SHP77 treated with DMSO at 0.1 percent for 48 hours (cell line): ENCODE data around the gene HM13.
A peak's percentile ranks its signal among the peaks of the same experiment; 100 is the strongest.
"Not testable (repeated sequence)": the region's sequence is repeated elsewhere in the genome, so short reads cannot be mapped to it uniquely, and the experiment has no call there.

ENCODE experiments used
- DNase-seq: peaks from one replicate; lab custom pipeline; 2025; lab: John Stamatoyannopoulos, UW

HM13 gene

DNA sequence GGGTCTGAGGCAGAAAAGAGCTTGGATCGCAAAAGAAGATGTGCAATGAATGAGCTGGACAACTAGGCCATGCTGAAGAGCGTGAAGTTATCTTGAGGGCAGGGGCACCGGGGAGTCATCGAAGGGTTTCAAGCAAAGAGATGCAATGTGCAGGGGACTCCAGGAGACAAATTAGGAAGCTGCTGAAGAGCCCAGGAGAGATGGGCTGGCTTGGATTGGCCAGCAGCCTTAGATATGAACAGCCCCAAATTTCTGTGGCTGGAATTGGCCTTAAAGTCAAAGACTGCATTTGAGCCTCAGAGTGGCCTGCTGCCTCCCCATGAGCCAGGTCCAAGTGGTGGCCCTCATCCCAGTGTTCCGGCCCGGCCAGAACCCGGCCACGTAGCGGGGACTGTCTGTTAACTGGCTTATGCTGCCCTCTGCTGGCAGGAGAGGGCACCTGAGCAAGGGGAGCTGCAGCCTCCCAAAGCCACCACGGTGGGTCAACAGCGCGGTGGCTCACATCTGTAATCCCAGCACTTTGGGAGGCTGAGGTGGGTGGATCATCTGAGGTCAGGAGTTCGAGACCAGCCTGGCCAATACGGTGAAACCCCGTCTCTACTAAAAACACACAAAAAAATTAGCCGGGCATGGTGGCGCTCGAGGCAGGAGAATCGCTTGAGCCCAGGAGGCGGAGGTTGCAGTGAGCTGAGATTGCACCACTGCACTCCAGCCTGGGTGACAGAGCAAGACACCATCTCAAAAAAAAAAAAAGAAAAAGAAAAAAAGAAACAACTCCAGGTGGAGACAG, 11.2 kb upstream of the HM13 start:
- DNase-seq: peak; percentile 41

DNA sequence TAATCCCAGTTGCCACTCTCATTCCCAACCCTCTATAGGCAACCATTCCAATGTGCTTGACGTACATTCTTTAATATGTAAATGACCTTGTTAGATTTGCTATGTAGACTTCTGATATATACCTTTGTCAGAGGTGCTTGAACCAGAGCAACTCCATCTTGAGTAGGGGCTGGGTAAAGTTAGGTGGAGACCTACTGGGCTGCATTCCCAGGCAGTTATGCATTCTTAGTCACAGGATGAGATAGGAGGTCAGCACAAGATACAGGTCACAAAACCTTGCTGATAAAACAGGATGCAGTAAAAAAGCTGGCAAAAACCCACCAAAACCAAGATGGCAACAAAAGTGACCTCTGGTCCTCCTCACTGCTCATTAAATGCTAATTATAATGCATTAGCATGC, 8.3 kb upstream of the HM13 start:
- no peak for DNase-seq

DNA sequence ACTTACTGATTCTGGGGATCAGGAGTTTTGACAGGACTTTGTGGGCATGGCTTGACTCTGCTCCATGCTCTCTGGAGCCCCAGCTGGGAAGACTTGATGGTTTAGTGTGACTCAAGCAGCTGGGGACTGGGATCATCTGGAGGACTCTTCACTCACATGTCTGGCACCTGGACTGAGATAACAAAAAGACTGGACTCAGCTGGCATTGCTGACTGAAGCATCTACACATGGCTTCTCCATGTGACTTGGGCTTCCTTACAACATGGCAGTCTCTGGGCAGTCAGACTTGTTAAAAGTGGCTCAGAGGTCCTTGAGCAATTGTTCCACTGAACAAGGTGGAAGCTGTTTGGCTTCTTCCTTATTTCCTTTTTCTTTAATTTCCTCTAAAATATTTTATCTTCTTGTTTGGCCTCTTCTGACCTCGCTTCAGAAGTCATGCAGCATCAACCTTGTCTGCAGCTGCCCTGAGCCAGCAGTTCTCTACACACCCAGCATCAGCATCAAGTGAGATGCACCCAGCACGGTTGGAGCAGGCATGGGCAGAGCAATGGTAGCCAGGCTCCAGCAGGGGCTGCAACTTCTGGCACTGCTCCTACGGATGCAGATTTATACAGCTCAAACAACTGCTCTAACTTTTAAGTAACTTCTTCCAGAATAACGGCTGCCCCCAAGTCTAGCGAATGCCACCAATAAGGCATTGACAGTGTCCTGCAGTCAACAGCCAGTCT, 5.6 kb upstream of the HM13 start:
- no peak for DNase-seq

DNA sequence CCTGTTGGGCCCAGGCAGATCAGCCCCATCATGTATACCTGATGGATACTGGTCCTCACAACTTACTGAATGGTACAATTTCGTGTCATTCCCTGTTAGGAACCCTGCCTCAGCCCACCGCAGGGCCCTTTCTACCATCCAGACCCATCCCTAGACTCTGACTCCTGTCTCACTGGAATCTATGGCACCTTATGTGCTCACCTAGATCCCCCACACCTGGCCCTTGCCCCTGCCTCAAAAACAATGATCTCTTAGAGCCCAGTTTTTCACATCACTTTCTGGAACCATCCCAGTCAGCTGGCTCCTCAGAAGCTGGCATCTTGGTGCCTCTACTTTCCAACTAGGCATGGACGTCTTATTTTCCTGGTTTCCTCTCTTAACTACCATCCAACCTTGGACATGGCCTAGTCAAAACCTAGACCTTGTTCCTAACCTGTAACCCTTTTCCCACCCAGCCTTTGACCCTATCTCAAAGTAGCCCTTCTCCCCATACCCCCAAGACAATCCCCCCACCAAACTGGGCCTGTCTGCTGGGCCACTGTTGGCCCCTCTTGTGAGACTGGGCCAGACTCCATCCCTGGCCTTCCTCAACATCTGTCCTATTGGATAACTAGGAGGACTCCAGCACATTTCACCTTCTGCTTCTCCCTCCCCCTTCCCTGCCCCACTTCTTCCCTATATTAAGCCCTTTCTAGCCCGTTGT, 981 bp downstream of the HM13 start:
- DNase-seq: no peak

DNA sequence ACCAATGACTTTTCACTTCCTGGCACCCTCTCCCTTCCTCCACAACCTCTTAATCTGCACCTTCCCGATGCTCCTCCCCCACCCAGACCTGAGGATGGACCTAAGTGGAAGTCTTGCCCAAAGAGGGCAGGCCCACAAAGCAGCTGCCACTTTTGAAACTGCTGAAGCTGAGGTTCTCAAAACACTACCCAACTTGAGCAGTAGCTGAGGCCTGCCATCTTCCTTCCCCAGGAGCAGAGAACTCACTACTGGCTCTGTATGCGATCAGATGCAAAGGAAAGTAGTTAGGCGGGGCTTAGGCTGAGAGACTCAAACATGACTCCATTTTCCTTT, 1.5 kb downstream of the HM13 start:
- no peak for DNase-seq

DNA sequence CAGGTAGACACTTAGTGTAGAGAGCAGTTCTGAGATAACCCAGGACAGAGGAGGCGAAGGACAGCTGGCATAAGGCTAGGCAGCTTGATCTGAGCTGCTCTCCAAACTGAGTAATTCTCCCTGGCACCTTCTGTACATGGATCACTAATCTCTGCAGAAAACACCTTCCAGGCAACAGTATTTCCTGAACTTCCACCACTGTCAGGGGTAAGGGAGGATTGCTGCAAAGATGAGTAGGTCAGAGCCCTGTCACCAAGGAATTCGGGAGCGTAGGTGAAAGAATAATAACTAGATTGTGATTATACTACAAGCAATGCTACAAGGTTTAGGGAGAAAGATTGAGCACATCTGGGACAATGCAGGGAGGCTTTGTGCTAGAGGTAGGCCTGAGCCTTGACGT, 1.9 kb downstream of the HM13 start:
- DNase-seq: no peak

DNA sequence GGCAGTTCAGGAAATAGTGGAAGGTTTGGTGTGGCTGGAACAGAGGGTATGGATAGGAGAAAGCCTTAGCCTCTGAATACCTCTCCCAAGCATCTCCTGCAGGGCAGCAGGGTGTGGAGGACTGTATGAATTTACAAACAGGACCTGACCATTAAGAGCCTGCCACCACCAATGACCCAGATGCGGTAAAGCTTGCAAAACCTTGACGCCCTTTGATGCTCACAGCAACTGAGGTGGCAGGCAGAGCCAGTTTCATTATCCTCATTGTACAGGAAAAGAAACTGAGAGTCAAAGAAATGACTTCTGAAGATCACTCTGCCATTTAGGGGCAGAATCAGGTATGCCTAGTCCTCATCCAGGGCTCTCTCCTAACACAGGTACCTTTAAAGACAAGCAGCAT, 2.4 kb downstream of the HM13 start:
- no peak for DNase-seq

DNA sequence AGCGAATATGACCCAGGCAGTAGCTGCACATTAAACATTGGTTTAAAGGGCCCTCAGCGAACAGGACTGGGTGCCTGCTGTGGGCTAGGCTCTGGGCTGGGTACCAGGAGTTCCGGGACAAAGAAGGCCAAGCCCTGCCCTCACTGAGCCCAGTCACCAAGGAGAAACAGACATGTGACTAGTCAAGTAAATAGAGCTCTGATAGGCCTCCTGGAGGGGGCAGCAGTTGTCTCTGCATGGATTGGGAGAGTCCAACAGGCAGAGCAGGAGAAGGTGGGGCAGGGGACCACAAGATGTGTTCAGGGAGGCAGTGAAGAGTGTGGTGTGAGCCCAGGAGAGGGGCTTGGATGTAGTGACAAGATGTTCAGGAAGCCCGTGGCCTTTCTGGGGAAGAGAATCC, 3.1 kb downstream of the HM13 start:
- peak; percentile 37 for DNase-seq

DNA sequence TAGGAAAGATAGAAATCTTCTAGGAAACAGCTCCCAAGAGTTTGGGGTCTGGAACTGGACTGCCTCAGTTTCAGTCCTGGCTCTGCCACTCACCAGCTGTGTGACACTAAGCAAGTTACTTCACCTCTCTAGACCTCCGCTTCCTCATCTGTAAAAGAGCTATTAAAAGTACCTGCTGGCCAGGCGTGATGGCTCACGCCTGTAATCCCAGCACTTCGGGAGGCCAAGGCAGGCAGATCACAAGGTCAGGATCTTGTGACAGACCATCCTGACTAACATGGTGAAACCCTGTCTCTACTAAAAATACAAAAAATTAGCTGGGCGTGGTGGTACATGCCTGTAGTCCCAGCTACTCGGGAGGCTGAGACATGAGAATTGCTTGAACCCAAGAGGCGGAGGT, 7.0 kb downstream of the HM13 start:
- not testable (repeated sequence) for DNase-seq

DNA sequence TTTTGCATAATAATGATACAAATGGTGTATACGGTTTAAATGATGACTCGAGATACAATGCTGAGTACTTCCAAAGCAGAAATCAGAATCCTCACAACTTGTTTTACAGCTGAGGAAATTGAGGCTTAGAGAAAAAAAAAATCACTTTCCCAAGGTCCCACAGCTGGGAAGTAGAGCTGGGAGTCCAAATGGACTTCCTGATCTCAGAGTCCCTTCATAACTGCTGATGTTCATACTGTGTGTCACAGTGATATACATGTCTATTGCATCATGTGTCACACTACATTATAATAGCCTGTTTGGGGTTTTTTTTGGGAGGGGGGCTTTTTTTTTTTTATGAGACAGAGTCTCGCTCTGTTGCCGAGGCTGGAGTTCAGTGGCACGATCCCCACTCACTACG, 8.5 kb downstream of the HM13 start:
- no peak for DNase-seq

DNA sequence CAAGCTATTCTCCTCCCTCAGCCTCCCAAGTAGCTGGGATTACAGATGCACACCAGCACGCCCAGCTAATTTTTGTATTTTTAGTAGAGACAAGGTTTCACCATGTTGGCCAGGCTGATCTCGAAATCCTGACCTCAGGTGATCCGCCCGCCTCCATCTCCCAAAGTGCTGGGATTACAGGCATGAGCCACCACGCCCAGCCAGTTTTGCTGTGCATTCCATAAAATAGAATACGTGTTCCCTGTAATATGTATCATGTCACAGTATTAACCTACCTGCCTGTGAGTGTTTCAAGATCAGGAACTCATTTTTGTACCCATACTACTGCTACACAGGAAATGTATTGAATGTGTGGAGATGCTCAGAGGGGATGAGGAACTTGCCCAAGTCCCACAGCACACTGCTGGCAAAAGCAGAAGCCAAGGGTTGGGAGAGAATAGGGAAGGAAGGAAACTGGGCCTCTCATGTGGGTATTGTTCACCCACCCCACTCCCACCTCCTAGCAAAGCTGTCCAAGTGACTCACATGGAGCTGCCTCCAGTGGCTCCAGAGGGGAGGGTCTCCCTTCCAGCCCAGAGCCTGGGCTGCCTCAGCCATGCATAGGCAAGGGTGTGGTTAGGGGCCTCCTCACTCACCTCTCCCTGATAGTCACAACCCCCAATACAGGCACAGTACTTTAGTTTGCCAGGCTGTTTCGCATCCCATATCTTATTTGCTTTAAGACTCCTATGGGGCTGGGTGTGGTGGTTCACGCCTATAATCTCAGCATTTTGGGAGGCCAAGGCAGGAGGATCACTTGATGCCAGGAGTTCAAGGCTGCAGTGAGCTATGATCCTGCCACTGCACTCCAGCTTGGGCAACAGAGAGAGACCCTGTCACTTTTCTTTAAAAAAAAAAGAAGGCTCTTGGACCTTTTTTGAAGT, 9.4 kb downstream of the HM13 start:
- DNase-seq: no peak

DNA sequence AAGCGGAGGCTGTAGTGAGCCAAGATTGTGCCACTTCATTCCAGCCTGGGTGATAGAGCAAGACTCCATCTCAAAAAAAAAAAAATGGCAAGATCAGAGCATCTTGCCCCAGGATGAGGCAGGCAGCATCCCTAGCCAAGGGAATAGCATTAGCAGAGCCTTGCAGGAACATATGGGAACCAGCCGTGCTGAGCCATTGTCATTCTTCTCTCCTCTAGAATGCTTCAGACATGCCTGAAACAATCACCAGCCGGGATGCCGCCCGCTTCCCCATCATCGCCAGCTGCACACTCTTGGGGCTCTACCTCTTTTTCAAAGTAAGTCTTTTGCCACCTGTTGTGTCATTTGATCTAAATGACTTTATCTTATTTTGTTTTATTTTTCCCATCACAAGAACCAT, 13.0 kb downstream of the HM13 start:
- no peak for DNase-seq

DNA sequence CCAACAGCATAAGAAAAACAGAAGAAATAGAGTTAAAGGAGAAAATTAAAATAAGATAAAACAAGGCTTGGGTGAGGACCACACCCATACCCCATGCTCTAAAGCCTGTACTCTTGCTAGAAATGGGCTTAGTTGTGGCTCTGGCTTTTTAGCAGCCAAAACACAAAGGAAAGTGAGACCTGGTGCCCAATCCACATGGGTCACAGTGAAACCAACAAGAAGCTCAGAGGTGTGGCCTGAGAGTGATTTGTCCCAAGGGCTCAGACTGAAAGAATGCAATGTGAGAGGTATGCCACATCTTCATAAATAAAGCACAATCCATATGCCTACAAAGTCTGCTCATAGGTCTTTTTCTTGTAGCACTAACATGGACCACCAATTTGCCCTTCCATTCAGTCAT, 21.1 kb downstream of the HM13 start:
- DNase-seq: no peak

DNA sequence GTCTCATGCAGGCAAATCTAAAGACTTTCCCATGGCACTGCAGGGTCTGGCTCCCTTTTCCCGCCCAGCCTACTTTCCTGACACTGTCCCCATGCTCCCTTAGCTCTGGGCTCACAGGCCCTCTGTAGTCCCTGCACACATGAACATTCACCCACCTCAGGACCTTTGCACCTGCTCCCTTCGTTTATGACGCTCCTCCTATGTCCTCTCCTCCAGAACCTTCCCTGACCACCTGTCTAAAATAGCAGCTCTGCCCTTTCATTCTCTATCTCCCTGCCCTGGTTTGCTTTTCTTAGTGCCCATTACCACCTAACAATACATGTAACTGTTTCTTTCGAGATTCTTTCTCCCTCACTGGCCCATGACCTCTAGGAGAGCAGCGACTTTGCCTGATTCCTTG, 22.3 kb downstream of the HM13 start:
- no peak for DNase-seq

DNA sequence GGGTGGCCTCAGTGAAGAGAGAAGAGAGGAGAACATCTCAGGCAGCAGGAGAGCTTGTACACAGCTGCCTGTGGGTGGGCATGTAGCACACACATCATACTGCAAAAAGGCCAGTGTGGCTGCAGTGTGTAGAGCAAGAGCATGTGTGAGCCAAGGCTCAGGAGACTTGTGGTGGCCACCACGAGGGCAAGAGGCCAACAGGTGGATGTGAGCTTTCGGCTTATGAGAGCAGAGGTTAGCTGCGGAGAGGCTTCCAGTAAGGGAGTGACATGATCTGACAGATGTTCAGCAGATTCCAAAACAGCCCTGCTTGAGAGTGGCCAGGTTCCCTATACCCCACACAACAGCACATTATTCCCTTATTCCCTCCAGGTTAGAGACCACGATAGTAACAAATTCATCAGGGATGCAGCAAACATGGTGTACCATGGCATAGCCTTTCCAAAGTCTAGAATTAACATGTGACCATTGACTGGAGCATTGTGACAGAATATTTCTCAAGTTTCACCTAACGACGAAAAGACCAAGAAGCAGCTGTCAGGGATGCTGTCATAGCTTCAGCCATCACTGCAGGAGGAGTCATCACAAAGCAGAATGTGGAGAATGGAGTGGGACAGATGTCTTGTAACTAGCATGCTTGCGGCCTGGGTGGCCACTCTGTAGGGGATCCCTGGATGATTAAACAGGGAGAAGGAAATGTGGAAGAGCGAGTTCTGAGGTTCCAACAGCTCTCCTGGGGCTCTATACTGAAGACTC, 23.1 kb downstream of the HM13 start:
- DNase-seq: no peak

DNA sequence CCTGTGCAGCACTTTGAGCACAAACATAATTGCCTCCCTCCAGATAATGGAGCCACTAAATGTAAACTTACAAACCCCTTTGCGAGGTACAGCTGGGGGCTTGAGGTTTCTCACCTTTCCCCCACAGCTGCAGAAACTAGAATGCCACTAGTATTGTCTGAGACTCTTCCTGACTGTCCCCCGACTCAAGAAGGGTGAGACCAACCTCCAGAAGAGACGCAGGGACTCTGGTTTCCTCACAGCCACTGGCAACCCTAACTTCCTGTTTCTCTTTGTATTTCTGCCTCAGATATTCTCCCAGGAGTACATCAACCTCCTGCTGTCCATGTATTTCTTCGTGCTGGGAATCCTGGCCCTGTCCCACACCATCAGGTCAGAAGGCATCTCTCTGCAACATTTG, 23.6 kb downstream of the HM13 start:
- DNase-seq: no peak

DNA sequence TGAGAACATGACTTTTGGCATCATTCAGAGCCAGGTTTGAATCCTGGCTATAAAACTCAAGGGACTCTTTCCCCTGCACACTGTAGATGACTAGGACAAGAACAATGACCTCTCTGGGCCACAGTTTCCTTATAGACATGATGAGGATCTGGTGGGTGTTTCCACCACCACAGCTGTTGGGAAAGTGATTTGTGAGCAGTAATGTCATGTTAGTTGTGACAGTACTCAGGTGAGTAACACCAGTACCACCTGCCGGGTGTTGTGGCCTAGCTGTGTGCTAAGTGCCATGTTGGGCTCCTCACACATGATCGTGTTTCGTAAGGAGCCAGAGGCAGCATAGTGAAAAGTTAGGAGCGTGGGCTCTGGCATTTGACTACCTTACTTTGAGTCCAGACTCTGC, 24.1 kb downstream of the HM13 start:
- no peak for DNase-seq

DNA sequence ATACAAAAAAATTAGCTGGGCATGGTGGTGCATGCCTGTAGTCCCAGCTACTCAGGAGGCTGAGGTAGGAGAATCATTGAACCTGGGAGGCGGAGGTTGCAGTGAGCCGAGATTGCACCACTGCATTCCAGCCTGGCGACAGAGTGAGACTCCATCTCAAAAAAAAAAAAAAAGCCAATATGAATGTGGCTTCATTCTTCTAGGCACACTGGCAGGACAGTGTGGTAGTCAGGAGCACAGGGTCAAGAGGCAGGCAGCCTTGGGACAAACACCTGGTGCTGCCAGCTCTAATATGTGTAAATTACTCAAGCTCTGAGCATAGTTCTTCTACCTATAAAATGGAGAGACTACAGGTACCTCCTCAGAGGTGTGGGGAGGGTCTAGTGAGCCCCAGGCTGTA, 25.4 kb downstream of the HM13 start:
- DNase-seq: not testable (repeated sequence)

DNA sequence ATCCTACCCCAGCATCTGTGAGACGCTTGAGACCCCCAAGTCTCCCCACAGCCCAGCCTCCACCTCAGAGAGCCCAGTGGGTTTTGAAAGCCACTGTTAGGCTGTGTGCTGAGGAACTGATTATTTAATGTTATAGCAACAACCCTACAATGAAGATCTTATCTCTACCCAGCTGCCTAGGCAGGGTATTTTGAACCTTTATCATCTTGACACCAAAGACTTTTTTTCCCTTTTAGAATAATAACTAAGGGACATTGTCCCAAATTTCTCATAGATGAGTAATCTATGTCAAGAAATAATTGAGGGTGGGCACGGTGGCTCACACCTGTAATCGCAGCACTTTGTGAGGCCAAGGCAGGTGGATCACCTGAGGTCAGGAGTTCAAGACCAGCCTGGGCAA, 26.2 kb downstream of the HM13 start:
- no peak for DNase-seq

DNA sequence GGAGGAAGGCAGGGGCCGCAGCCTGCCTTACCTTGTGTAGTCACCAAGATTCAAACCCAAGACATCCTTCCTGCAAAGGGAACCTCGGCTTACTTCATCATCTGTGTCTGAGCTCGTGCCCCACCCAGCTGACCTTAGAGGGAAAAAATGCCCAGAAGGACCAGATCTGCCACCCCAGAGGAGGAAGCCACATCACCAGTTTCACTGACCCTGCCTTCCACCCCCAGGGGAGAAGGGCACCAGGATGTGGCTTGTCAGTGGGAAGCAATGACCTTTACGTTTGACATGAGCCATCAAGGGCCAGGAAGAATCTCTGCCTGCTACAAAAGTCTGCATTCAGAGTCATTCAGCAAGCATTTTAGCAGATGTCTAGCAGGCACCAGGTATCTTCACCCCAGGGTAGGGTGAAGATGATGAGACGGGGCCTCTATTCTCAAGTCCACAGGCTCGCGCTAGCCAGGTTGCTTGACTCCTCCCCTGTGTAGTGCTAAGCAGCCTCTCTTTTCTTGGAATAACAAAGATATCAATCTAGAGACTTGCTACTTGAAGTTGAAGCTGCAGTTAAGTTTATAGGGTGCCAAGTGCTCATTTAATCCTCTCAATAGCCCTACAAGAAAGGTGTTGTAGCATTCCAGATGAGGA, 28.1 kb downstream of the HM13 start:
- DNase-seq: no peak

DNA sequence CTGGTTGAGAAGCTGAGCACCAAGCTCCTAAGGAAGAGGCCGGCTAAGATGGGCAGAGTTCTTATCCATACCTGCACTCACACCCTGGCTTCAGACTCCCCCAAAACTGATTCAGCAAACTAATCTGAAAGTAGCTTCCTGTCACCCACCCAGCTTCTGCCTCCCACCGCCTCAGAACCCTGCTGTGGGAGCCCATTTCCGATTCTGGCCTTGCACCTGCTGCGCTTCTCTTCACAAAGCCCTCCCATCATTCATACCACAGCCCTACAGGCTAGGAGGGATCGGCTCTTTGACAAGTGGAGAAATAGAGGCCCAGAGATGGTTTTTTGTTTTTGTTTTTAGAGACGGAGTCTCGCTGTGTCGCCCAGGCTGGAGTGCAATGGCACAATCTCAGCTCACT, 28.7 kb downstream of the HM13 start:
- DNase-seq: no peak
